Measurements from ENCODE around the gene GRID1.

Gene GRID1

GRCh38 chr10:86354761-86355540, 11.6 kb downstream of the GRID1 start:
- DNase-seq (ENCODE audit: low read depth in 4 of 4, low spot score in 1 of 4): no peak

- no peak for DNase-seq (ENCODE audit: low read depth in 4 of 4, low spot score in 1 of 4)
These were observed 12.8 kb downstream of the GRID1 start for GRCh38 chr10:86353506-86354485.

GRCh38 chr10:86350897-86351296, 15.7 kb downstream of the GRID1 start:
- no peak for DNase-seq (ENCODE audit: low read depth in 4 of 4, low spot score in 1 of 4)

- DNase-seq (ENCODE audit: low read depth in 4 of 4, low spot score in 1 of 4): no peak
These were observed 16.5 kb downstream of the GRID1 start for GRCh38 chr10:86349940-86350630.

- no peak for DNase-seq (ENCODE audit: low read depth in 4 of 4, low spot score in 1 of 4)
These were observed 17.1 kb downstream of the GRID1 start for GRCh38 chr10:86349474-86349873.

DNA sequence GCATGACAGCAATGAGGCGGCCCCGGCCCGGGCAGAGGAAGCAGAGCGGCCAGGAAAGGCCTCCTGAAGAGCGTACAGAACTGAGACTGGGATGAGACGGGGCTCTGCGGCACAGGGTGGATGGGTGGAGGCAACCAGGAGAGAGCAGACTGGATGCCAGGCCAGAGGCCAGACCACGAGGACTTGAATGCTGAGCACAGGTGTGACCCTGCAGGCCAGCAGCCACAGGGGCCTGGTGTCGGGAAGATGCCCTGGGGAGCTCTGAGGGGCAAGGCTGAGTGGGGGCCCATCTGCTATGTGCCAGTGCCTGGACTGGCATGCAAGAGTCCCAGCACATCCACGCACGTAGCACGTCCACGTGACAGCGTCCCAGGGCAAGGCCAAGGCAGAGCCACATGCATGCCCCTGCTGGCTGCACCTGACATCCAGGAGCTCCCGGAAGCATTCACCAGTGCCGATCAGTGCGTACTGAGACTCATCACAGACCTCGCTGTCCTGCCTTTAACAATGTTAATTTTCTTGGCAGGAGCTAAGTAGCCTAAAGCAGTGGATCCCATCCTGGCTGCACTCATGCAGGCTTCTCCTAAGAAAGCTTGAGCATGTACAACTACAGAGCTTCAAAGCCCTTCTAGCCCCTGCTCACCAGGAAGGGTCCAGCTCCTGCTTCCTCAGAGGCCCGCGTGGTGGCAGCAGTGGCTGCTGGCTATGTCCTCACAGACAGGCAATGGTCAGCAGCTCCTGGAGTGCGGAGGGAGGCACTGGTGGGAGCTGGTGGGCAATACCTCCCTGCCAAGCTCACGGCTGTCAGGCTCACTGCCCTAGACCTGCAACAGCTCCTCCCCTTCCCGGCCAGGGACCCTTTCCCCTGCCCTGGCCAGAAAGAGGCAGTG, 18.0 kb downstream of the GRID1 start:
- DNase-seq (ENCODE audit: low read depth in 4 of 4, low spot score in 1 of 4): no peak

- DNase-seq (ENCODE audit: low read depth in 4 of 4, low spot score in 1 of 4): no peak
These were observed 18.7 kb downstream of the GRID1 start for GRCh38 chr10:86347856-86348255.

GRCh38 chr10:86346799-86347665, 19.6 kb downstream of the GRID1 start:
- no peak for DNase-seq (ENCODE audit: low read depth in 4 of 4, low spot score in 1 of 4)

- DNase-seq (ENCODE audit: low read depth in 4 of 4, low spot score in 1 of 4): no peak
These were observed 20.5 kb downstream of the GRID1 start for GRCh38 chr10:86345859-86346798.

- no peak for DNase-seq (ENCODE audit: low read depth in 4 of 4, low spot score in 1 of 4)
These were observed 21.2 kb downstream of the GRID1 start for GRCh38 chr10:86345296-86345858.

DNA sequence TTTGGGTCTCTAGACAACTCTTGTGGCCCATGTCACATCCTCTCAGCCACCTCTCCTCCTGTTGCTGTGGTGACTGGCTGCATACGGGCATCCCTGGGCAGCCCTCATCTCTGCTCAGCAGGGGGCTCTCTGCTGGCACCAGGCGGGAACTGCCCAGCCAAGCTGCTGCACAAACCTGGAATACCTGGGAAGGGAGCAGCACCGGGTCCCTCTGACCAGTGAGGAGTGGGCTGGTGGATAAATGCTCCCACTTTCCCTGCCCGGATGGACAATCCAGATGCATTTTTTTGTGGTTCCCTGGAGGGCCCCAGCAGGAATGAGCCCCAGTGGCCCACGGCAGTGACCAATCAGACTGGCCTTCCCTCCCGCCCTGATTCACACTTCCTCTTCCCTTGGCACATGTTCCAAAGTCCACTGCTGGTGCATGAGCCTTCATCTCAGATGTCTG, 21.9 kb downstream of the GRID1 start:
- DNase-seq (ENCODE audit: low read depth in 4 of 4, low spot score in 1 of 4): no peak

DNA sequence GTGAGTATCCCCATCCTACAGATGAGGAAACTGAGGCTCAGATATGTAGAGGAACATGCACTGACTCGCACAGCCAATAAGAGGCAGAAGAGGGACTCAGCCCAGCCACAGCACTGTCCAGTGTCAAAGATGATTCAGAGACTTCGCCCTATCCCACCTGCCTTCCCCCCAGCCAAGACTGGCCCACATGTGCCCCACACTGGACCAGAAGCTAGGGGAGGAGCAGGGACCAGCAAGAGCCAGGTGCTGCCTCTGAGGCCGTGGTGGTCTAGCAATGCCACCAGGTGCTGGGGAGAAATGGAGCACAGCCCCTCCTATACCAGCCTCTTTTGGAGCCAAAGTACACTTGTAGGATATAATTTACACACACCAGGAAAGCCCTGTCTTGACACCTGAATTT, 22.3 kb downstream of the GRID1 start:
- DNase-seq (ENCODE audit: low read depth in 4 of 4, low spot score in 1 of 4): no peak

DNA sequence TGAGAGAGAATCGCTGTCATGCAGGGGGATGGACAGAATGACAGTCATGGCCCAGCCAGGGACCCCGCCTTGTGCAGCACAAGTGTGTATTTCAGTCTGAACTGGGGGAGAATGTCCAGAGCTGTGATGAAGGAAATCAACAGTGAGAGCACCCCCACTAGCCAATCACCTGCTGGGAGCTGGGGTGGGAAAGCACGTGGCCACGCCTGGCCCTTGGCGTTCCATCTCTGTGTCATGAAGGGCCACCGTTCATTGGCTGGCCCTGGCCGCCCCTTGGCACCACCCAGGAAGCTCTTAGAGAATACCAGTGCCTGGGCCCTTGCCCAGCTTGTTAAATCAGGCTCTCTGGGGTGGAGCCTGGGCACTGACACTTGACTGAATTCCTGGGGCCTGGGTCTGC, 22.8 kb downstream of the GRID1 start:
- no peak for DNase-seq (ENCODE audit: low read depth in 4 of 4, low spot score in 1 of 4)

- no peak for DNase-seq (ENCODE audit: low read depth in 4 of 4, low spot score in 1 of 4)
These were observed 24.3 kb downstream of the GRID1 start for GRCh38 chr10:86342111-86342863.

DNA sequence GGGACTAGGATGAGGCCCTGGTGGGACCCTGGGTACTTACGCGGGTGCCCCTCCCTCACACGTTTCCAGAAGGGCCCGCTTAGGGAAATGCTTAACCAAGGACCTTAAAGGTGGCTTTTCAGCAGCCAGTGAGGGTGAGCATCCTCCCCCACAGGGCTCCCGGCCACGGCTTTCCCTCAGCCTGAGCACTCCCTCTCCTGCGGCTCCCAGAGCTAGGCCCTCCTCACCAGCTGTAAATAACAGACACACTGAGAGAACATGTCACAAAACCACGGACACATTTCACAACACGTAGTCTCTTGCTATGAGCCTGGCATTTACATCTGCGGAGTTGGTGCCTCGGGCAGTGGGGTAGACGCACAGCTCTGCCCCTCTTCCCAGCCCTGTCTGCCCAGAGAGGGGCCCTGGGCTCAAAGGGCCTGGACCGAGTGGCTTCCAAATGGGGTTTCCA, 25.2 kb downstream of the GRID1 start:
- DNase-seq (ENCODE audit: low read depth in 4 of 4, low spot score in 1 of 4): no peak

- DNase-seq (ENCODE audit: low read depth in 4 of 4, low spot score in 1 of 4): no peak
These were observed 25.7 kb downstream of the GRID1 start for GRCh38 chr10:86340991-86341260.

DNA sequence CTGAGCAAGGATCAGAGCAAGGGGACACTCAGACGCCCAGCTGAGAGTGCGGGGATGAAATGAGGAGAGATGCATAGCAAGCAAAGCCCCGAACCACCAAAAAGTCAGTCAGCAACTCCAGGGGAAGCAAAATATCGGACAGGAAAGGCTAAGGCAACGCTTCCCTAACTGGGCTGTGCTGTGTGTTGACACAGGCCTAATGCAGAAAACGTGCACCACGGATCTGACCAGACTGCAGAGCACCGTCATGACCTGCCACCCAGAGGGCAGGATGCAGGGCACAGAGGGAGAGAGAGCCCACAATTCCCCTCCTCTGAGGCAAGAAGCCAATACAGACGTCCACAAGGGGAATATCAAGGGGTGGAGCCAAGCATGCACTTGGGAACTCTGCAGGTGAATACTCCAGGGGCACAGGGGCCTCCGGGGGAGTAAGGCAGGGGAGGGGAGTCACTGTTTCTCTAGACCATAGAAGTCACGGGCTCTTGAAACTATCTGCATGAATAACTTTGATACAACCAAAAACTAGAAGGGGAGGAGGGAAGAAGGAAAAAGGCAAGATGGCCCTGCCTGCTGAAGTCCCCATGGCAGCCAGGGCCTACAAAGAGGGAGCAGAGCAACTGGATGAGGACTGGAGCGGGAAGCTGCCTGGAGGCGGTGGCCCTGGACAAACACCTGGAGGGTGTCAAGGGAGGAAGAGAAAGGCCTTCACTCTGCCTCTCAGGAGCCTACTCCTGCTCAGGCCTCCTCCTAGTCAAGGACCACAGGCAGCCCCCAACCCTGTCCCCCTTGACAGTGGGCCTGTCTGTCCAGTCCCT, 26.2 kb downstream of the GRID1 start:
- DNase-seq (ENCODE audit: low read depth in 4 of 4, low spot score in 1 of 4): no peak

All from stimulated activated CD4-positive, alpha-beta T cell treated with anti-CD3 and anti-CD28 coated beads, Interleukin-1b, Interleukin-23, amount 100 ng/mL, for 24 hours (primary cell).